Ureter (tissue), 1 donor: ENCODE results near the gene ACSL6. TPM values are rescaled to one million over a fixed set of nuclear protein-coding genes. Genes with fewer than 3 reads are reported as not detected.

Experiments
- DNase-seq: peaks from one replicate; pipeline ENCODE4 v3.0.0-alpha.2; 2020; ENCODE audit warnings: low spot score
- total RNA-seq: library from RNA; stranded (reverse); gene quantifications from one replicate; pipeline ENCODE4 v1.2.4, GENCODE V29; 2023
- donor health status: DM: yes; HTN: yes; CAD: no.

ACSL6 gene
- total RNA-seq, 1 donor from 2014 or later, result 0.81 TPM

- DNase-seq, result no peak
Measured at GRCh38 chr5:132000677-132001453, 10.6 kb downstream of the ACSL6 start.

GRCh38 chr5:132000241-132000490 lies 11.3 kb downstream of the ACSL6 start:
- DNase-seq, result no peak

GRCh38 chr5:131999441-132000240 lies 11.8 kb downstream of the ACSL6 start:
- no peak for DNase-seq

- DNase-seq, result no peak
Measured at GRCh38 chr5:131999041-131999440, 12.4 kb downstream of the ACSL6 start.

DNA sequence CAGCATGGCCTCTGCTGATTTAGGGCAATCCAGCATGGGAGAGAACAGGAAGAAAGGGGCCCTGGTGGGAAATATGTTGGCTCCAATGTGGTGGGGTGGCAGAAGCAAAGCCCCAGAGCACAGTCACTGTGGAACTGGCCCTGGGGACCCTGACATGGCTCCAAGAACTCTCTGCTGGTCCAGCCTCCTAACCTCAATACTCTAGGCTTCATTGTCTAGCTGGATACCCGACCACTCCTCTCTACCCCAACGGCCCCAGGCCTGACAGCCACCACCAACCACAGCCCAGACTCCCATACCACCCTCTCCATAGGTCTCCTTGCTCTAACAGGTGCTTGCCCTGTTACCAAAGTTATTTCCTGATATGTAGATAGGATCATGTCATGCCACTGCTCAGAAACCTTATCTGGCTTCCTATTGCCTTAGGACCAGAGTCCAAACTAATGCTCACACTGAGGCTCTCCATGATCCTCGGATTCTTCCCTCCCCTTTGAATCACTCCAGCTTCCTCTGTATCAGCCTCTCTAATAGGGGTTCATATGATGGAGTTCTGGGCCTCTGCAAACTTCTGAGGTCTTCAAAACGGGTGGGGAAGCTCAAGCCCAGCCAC lies 12.9 kb downstream of the ACSL6 start:
- no peak for DNase-seq

DNA sequence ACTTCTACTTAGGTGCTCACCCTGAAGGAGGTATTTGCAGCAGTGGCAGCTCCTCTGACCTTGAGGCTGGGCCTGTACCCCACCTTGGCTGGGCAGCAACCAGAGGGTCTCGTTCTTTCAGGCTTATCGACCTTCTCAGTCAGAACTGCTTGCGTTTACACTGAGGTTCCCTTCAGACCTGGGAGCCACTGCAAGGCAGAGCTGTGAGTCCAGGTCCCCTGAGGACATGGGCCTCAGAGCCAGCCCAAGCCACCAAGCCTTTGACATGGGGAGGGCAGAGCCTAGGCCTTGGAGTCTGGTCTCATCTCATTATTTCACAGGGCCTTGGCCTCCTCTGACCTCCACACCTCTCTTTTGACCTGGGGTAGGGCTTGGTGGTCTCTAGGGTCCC lies 13.7 kb downstream of the ACSL6 start:
- DNase-seq, result no peak

DNA sequence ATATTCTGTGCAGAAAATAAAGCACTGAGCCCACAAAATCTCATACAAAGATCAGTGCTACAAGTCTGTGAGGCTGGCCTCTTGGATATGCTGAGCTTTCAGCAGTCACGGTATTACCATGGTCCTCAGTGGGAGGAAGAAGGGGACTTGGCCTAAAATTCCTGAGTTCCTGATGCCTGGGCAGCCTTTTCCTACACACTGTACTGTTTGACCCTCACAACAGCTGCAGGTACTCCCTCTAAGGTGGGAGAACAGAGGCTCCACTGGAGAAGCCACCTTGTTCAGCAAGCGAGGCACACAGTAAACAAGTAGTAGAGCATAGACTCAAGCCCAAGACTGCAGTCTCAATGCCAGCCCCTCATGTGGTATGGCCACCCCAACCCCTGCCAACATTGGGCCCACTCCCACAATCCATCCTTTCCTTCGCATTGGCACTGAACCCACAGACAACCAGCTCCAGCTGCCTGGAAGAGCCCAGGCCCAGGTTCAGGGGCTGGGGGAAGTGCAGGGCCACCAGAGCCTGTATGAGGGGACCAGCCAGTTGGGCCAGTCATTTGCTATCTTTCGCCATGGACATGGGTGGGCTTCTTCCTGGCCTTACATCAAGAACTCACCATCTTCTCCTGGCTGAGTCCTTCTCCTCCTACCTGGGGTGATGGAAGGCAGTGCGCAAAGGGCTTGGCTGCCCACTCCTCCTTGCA lies 14.3 kb downstream of the ACSL6 start:
- no peak for DNase-seq

GRCh38 chr5:131996210-131997025 lies 15.0 kb downstream of the ACSL6 start:
- no peak for DNase-seq

DNA sequence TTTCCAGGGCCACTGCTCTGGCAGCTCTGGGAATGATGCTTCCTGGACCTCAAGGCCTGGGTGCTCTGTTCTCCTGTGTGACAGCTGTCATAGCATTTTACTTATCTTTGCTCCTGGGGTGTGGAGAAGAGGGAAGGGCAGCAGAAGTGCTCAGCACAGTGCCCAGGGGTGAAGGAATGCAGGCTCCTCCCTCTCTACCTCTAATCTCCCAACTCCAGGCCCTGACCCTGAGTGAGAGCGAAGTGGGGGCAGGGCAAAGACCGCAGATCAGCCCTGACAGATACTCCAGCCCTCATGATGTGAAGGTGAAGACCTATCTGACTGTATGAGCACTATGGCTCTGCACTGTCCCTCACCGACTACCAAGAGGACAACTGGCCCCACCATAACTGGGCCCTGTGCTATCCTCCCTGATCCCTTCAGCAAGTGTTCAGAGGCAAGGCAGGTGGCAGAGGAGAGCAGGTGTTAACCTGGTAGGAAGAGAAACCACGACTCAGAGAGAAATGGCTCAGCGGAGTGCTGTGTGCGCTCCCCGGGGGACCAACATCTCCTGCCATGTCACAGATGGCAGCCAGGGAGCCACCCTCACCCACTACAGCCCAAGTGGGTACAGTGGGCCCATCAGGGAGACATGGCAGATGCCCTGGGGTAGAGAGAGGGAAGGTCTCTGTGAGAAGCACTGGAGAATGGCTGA lies 16.8 kb downstream of the ACSL6 start:
- DNase-seq, result no peak

DNA sequence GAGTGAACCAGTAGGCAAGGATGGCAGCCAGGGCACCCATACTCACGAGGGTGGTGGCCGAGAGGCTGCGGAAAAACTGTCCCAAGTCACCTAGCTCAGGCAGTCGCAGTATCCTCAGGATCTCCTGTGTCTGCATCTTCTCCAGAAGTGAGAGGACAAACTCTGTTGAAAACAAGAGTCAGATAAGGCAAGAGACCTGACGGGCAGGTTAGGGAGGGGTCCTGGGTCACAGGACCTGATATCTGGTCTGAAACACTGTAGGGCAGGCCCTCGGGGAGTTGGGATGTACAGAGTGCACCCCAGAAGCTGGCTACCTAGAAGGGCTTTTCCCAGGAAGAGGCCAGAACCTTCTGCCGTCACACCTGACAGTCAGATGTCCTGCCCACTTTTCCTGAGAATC lies 17.4 kb downstream of the ACSL6 start:
- no peak for DNase-seq

DNA sequence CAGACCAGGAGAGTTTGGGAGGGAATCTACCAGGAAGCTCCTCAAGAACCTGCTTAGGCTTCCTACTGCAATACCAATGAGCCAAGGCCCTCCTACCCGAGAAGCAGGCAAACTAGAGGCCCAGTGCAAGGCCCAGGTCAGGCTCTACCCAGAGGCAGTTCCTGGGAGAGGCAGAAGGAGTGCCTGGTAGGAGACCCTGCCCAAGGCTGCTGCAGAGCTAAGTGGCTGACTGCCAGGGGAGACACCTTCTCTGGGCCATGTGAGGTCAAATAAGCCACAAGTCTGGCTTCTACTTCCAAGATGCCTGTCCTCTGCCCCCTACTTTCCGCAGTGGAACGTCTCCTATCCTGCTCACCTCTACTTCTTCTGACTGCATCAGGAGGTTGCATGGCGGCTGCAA lies 17.8 kb downstream of the ACSL6 start:
- no peak for DNase-seq

DNA sequence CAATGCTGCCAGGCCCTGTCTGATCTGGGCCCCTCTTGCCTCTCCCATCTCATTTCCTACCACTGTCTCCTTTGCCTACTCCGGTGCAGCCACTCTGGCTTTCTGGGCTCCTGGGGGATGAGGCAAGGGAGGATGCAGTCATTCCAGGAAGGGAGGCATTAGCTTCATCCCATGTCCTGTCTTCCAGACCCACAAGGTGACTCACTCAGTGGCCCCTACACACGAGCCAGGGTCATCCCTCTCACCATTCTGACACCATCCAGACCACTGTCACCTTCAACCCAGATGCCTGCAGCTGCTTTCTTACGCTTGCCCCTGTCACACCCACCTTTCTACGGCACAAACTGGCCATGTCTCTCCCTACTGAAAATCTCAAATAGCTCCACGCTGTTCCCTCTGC lies 19.1 kb downstream of the ACSL6 start:
- no peak for DNase-seq

GRCh38 chr5:131991593-131992324 lies 19.7 kb downstream of the ACSL6 start:
- DNase-seq, result no peak

GRCh38 chr5:131990716-131991115 lies 20.7 kb downstream of the ACSL6 start:
- DNase-seq, result no peak

- DNase-seq, result no peak
Measured at GRCh38 chr5:131988601-131989000, 22.9 kb downstream of the ACSL6 start.

GRCh38 chr5:131987251-131987650 lies 24.2 kb downstream of the ACSL6 start:
- DNase-seq, result no peak

- no peak for DNase-seq
Measured at GRCh38 chr5:131986161-131986912, 25.1 kb downstream of the ACSL6 start.

DNA sequence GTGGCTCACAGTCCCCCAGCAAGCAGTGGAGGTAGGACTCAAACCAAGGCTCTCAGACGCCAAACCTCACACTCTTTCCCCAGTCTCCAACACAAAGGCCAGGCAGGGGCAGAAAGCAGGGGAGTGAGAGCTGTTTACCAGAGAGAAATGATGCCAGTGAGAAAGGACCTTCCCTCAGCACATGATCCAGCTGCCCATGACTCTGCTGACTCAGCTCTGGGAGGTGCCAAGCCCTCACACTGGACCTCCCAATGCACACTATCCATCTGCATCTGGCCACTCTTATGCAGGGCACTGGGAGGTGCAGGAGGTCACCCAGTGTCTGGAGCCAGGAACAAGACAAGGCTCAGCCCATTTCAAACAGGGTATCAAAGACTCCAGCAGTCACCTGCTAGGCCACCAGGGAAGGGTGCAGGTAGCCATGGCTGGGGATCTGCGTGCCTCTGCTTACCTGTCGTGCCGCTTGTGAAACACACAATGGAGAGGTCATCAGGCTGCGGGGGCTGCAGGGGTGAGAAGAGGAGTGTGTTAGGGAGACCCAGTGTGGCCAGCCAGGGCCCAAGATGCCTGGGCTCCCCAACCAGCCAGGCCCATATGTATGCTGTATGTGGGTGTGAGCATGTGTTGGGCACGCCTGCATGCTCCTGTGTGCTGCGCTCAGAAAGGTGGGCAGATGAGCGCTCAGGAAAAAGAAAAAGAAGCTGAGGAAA lies 26.3 kb downstream of the ACSL6 start:
- no peak for DNase-seq

DNA sequence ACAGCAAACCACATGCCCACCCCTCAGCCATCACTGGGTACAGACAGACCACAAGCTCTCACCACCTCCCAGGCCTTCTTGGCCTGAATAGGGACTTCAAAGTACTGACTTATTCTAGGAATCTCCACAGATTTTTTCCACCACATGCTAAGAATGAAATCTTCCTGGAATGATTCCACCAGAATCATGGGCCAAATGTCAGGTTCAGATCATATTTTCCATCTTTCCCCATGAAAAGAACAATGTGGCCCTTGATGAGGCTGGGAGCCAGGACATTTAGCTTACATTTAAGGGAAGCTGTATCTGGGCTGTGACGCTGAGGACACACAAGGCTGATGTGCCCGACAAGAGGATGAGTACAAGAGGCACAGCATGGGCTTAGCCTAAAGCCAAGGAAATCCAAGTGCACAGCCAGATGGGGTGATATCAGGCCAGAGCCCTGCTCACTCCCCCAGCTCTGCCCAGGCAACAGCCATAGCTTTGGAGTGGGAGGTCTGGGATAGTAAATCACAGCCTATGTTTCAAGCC lies 28.1 kb downstream of the ACSL6 start:
- no peak for DNase-seq
